ENCODE results near the gene ZMIZ1.

DNA sequence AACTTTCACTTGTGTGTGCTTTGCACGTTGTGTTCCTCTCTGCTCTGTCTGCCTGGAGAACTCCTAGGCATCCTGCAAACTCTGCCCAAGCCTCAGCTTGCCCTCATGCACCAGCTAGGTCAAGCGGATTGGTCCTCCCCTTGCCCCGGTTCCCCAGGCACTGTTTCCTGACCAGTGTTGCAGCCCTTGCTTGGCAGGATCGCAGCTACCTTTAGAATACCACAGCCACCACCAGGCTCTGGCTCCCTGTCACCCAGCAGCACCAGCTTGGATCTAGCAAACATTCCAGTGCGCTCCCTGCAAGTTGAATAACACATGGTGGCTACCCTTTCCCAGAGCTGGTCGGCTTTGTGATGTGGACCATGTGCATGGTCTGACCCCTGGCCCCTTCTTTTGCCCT is 19.0 kb downstream of the ZMIZ1 start:
- TF ChIP-seq, protein P1, sequence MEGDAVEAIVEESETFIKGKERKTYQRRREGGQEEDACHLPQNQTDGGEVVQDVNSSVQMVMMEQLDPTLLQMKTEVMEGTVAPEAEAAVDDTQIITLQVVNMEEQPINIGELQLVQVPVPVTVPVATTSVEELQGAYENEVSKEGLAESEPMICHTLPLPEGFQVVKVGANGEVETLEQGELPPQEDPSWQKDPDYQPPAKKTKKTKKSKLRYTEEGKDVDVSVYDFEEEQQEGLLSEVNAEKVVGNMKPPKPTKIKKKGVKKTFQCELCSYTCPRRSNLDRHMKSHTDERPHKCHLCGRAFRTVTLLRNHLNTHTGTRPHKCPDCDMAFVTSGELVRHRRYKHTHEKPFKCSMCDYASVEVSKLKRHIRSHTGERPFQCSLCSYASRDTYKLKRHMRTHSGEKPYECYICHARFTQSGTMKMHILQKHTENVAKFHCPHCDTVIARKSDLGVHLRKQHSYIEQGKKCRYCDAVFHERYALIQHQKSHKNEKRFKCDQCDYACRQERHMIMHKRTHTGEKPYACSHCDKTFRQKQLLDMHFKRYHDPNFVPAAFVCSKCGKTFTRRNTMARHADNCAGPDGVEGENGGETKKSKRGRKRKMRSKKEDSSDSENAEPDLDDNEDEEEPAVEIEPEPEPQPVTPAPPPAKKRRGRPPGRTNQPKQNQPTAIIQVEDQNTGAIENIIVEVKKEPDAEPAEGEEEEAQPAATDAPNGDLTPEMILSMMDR (IDR thresholded peaks at IDR 0.05) = no peak
- TF ChIP-seq, protein P2, sequence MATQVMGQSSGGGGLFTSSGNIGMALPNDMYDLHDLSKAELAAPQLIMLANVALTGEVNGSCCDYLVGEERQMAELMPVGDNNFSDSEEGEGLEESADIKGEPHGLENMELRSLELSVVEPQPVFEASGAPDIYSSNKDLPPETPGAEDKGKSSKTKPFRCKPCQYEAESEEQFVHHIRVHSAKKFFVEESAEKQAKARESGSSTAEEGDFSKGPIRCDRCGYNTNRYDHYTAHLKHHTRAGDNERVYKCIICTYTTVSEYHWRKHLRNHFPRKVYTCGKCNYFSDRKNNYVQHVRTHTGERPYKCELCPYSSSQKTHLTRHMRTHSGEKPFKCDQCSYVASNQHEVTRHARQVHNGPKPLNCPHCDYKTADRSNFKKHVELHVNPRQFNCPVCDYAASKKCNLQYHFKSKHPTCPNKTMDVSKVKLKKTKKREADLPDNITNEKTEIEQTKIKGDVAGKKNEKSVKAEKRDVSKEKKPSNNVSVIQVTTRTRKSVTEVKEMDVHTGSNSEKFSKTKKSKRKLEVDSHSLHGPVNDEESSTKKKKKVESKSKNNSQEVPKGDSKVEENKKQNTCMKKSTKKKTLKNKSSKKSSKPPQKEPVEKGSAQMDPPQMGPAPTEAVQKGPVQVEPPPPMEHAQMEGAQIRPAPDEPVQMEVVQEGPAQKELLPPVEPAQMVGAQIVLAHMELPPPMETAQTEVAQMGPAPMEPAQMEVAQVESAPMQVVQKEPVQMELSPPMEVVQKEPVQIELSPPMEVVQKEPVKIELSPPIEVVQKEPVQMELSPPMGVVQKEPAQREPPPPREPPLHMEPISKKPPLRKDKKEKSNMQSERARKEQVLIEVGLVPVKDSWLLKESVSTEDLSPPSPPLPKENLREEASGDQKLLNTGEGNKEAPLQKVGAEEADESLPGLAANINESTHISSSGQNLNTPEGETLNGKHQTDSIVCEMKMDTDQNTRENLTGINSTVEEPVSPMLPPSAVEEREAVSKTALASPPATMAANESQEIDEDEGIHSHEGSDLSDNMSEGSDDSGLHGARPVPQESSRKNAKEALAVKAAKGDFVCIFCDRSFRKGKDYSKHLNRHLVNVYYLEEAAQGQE (IDR thresholded peaks at IDR 0.05; ENCODE audit: insufficient read depth in 1 of 2, low read depth in 2 of 2, low read length in 1 of 2) = no peak
- no peak for TF ChIP-seq TCF7L2 (IDR thresholded peaks at IDR 0.05; ENCODE audit: low read depth, low read length)
- no peak for TF ChIP-seq POLR2AphosphoS5 (IDR thresholded peaks at IDR 0.05; ENCODE audit: low read depth, low read length)
- no peak for TF ChIP-seq SIN3A (IDR thresholded peaks at IDR 0.05; ENCODE audit: borderline replicate concordance, insufficient read depth, low read depth, low read length)
